ENCODE measurements around the gene DNAJC30.
"Not testable (repeated sequence)": the region's sequence is repeated elsewhere in the genome, so short reads cannot be mapped to it uniquely, and the experiment has no call there.

Gene DNAJC30

GRCh38 chr7:73718905-73719805 is 35.9 kb upstream of the DNAJC30 start, which contains the start of gene STX1A:
Gene STX1A, minus strand, starts transcription at chr7:73719669. Its CDS starts 38 bp downstream, at chr7:73719631.
- Histone ChIP-seq H3K36me3 (ENCODE audit: insufficient read depth, low read length) (no peaks in the 10 kb centered on the region), H3K4me1 (ENCODE audit: insufficient read depth, low read length) (peaks cover 45% of the 10 kb centered on the region), H3K9me3 (ENCODE audit: low read length) (no peaks in the 10 kb centered on the region), H3K27ac (ENCODE audit: low read depth, low read length) (peak within 1 kb of the TSS; percentile 76), H3K9ac (ENCODE audit: low read length) (peak within 1 kb of the TSS; percentile 49), H3K27me3 (ENCODE audit: control insufficient read depth in 1 of 2, insufficient read depth in 2 of 2, low read length in 2 of 2) (no peaks in the 10 kb centered on the region), H3K4me3 (ENCODE audit: low read depth in 1 of 2, low read length in 2 of 2) (peak within 1 kb of the TSS; percentile 70 to 99)

DNA sequence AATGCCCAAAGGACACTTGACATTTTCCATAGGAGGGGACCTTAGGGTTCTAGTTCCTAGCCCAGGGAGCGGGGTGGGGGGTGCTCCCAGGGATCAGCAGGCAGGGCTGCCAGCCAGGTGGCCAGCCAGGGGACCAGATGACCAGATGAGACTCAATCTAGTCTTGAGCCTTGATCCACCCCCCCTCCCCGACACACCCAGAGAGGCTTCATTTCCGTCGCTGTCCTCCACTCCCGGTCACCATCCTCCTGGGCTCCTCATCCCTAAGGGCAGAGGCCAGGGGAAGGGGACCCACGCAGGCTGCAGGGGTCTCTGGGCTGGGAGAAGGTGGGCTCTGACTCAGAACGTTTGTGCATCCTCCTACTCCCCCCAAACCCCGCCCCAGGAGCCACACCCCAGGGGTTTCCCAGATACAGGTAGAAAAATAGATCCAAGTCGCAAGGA is 35.2 kb upstream of the DNAJC30 start:
- Histone ChIP-seq H3K9ac (ENCODE audit: low read length) (peak overlapping the region; percentile 49), H3K27me3 (ENCODE audit: control insufficient read depth in 1 of 2, insufficient read depth in 2 of 2, low read length in 2 of 2) (no peaks in the 10 kb centered on the region), H3K4me1 (ENCODE audit: insufficient read depth, low read length) (peaks cover 45% of the 10 kb centered on the region), H3K27ac (ENCODE audit: low read depth, low read length) (peak overlapping the region; percentile 76), H3K36me3 (ENCODE audit: insufficient read depth, low read length) (no peaks in the 10 kb centered on the region), H3K9me3 (ENCODE audit: low read length) (no peaks in the 10 kb centered on the region), H3K4me3 (ENCODE audit: low read depth in 1 of 2, low read length in 2 of 2) (peak overlapping the region; percentile 70 to 99)

GRCh38 chr7:73717991-73718405 is 34.7 kb upstream of the DNAJC30 start:
- Histone ChIP-seq H3K4me1 (ENCODE audit: insufficient read depth, low read length) (peaks cover 45% of the 10 kb centered on the region), H3K36me3 (ENCODE audit: insufficient read depth, low read length) (no peaks in the 10 kb centered on the region), H3K27me3 (ENCODE audit: control insufficient read depth in 1 of 2, insufficient read depth in 2 of 2, low read length in 2 of 2) (no peaks in the 10 kb centered on the region), H3K9ac (ENCODE audit: low read length) (peak overlapping the region; percentile 49), H3K9me3 (ENCODE audit: low read length) (no peaks in the 10 kb centered on the region), H3K4me3 (ENCODE audit: low read depth in 1 of 2, low read length in 2 of 2) (peak overlapping the region; percentile 70 to 99), H3K27ac (ENCODE audit: low read depth, low read length) (peak overlapping the region; percentile 61)

DNA sequence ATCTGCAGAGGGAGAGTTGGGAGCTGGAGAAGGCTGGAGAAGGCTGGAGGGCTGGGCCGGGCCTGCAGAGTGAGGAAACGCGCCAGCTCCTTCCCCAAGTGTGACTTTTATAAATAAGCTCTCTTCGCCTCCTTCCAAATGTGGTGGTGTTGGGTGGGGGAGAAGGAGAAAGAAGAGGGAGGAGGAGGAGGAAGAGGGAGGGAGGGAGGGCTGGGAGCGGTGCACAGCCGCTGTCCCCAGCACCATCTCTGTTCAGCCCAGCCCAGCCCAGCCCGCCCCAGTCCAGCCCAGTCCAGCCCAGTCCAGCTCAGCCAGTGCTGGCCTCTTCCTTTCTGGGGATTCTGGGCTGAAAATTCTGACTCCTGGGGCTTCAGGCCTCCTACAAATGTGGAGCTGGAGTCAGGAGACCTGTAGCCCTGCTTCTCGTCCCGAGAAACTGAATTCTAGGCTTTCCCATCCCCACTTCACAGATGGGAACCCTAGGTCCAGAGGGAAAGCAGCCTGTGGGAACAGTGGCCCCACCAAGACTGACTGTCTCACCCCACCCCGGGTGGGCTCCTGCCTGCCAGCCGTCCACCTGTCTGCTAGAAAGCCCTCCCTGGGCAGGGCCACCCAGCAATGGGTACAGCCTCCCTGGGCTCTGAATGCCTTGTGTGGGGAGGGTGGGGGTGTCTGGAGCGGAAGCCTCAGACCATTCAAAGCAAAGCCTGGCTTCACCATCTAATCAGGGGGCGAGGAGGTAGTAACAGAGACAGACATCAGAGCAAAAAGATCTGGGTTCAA is 34.0 kb upstream of the DNAJC30 start:
- Histone ChIP-seq H3K27ac (ENCODE audit: low read depth, low read length) (peak overlapping the region; percentile 61), H3K4me3 (ENCODE audit: low read depth in 1 of 2, low read length in 2 of 2) (peak overlapping the region in 1 of 2 donors; percentile 70), H3K27me3 (ENCODE audit: control insufficient read depth in 1 of 2, insufficient read depth in 2 of 2, low read length in 2 of 2) (no peaks in the 10 kb centered on the region), H3K4me1 (ENCODE audit: insufficient read depth, low read length) (peaks cover 45% of the 10 kb centered on the region), H3K9ac (ENCODE audit: low read length) (peak overlapping the region; percentile 45), H3K36me3 (ENCODE audit: insufficient read depth, low read length) (no peaks in the 10 kb centered on the region), H3K9me3 (ENCODE audit: low read length) (no peaks in the 10 kb centered on the region)

GRCh38 chr7:73716318-73716890 is 33.2 kb upstream of the DNAJC30 start:
- Histone ChIP-seq H3K27me3 (ENCODE audit: control insufficient read depth in 1 of 2, insufficient read depth in 2 of 2, low read length in 2 of 2) (no peaks in the 10 kb centered on the region), H3K27ac (ENCODE audit: low read depth, low read length) (peak overlapping the region; percentile 53), H3K9me3 (ENCODE audit: low read length) (no peaks in the 10 kb centered on the region), H3K9ac (ENCODE audit: low read length) (no peak overlapping the region), H3K4me1 (ENCODE audit: insufficient read depth, low read length) (peaks cover 40% of the 10 kb centered on the region), H3K4me3 (ENCODE audit: low read depth in 1 of 2, low read length in 2 of 2) (peak overlapping the region in 1 of 2 donors; percentile 44), H3K36me3 (ENCODE audit: insufficient read depth, low read length) (no peaks in the 10 kb centered on the region)

- H3K27me3 ChIP-seq (ENCODE audit: control insufficient read depth in 1 of 2, insufficient read depth in 2 of 2, low read length in 2 of 2), result no peaks in the 10 kb centered on the region
- peak overlapping the region; percentile 53 for H3K27ac ChIP-seq (ENCODE audit: low read depth, low read length)
- no peak overlapping the region for H3K9ac ChIP-seq (ENCODE audit: low read length)
These were observed 32.5 kb upstream of the DNAJC30 start for GRCh38 chr7:73715648-73716317.

DNA sequence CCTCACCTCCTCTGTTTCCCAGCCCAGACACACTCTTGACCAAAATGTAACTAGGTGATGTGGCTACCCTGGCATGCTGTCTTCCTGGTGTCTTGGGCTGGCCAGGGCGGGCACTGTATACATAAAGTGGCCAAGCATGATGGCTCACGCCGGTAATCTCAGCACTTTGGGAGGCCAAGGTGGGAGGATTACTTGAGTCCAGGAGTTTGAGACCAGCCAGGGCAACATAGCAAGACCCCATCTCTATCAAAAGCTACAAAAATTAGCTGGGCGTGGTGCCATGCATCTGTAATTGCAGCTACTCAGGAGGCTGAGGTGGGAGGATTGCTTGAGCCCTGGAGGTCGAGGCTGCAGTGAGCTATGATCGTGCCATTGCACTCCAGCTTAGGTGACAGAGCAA is 30.1 kb upstream of the DNAJC30 start:
- not testable (repeated sequence) for H3K9me3 ChIP-seq (ENCODE audit: low read length); H3K9ac ChIP-seq (ENCODE audit: low read length); H3K4me3 ChIP-seq (ENCODE audit: low read depth in 1 of 2, low read length in 2 of 2); H3K36me3 ChIP-seq (ENCODE audit: insufficient read depth, low read length); H3K27ac ChIP-seq (ENCODE audit: low read depth, low read length); H3K27me3 ChIP-seq (ENCODE audit: control insufficient read depth in 1 of 2, insufficient read depth in 2 of 2, low read length in 2 of 2)
- peaks cover 30% of the 10 kb centered on the region for H3K4me1 ChIP-seq (ENCODE audit: insufficient read depth, low read length)

More at GRCh38 chr7:73715648-73716317, 32.5 kb upstream of the DNAJC30 start:
- no peaks in the 10 kb centered on the region for H3K9me3 ChIP-seq (ENCODE audit: low read length)
- no peaks in the 10 kb centered on the region for H3K36me3 ChIP-seq (ENCODE audit: insufficient read depth, low read length)
- H3K4me1 ChIP-seq (ENCODE audit: insufficient read depth, low read length), result peaks cover 39% of the 10 kb centered on the region
- peak overlapping the region in 1 of 2 donors; percentile 5 for H3K4me3 ChIP-seq (ENCODE audit: low read depth in 1 of 2, low read length in 2 of 2)

- Histone ChIP-seq H3K36me3 (ENCODE audit: insufficient read depth, low read length) (no peaks in the 10 kb centered on the region), H3K4me1 (ENCODE audit: insufficient read depth, low read length) (peaks cover 25% of the 10 kb centered on the region), H3K9ac (ENCODE audit: low read length) (no peak overlapping the region), H3K27me3 (ENCODE audit: control insufficient read depth in 1 of 2, insufficient read depth in 2 of 2, low read length in 2 of 2) (no peaks in the 10 kb centered on the region), H3K27ac (ENCODE audit: low read depth, low read length) (no peak overlapping the region), H3K4me3 (ENCODE audit: low read depth in 1 of 2, low read length in 2 of 2) (no peak overlapping the region), H3K9me3 (ENCODE audit: low read length) (no peaks in the 10 kb centered on the region)
These were observed 29.5 kb upstream of the DNAJC30 start for GRCh38 chr7:73712773-73713172.

DNA sequence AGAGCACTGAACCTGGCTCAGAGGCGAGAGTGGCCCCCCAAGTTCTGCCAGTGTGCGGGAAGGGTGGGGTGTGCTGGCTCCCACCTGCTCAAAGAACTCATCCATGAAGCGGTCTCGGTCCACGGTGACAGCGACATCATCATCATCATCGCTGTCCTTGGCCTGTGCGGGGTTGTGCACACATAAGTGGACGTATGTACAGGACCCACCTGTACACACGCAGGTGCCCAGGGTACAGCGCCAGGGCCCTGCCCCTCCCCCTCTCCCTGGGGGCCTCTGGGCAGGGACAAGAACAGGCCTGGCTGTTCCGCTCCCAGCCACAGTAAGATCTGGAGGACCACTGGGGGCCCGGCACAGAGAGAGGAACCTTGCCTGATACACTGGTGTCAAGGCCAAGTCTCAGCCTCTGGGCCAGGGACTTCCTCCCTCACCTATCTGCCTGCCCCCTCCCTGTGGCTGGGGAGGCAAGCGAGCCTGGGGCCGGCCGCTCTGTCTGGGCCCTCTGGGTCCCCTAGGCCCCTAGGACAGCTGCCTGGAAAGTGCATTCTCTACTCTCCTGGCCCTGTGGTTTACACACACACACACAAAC is 25.8 kb upstream of the DNAJC30 start:
- no peaks in the 10 kb centered on the region for H3K36me3 ChIP-seq (ENCODE audit: insufficient read depth, low read length)
- H3K9ac ChIP-seq (ENCODE audit: low read length), result no peak overlapping the region
- no peaks in the 10 kb centered on the region for H3K9me3 ChIP-seq (ENCODE audit: low read length)
- peaks cover 15% of the 10 kb centered on the region for H3K4me1 ChIP-seq (ENCODE audit: insufficient read depth, low read length)
- no peak overlapping the region for H3K4me3 ChIP-seq (ENCODE audit: low read depth in 1 of 2, low read length in 2 of 2)
- no peaks in the 10 kb centered on the region for H3K27me3 ChIP-seq (ENCODE audit: control insufficient read depth in 1 of 2, insufficient read depth in 2 of 2, low read length in 2 of 2)
- no peak overlapping the region for H3K27ac ChIP-seq (ENCODE audit: low read depth, low read length)

GRCh38 chr7:73707045-73707631 is 23.9 kb upstream of the DNAJC30 start:
- H3K9me3 ChIP-seq (ENCODE audit: low read length), result no peaks in the 10 kb centered on the region
- no peak overlapping the region for H3K4me3 ChIP-seq (ENCODE audit: low read depth in 1 of 2, low read length in 2 of 2)
- H3K4me1 ChIP-seq (ENCODE audit: insufficient read depth, low read length), result peaks cover 20% of the 10 kb centered on the region
- no peaks in the 10 kb centered on the region for H3K27me3 ChIP-seq (ENCODE audit: control insufficient read depth in 1 of 2, insufficient read depth in 2 of 2, low read length in 2 of 2)
- H3K9ac ChIP-seq (ENCODE audit: low read length), result no peak overlapping the region
- no peak overlapping the region for H3K27ac ChIP-seq (ENCODE audit: low read depth, low read length)
- H3K36me3 ChIP-seq (ENCODE audit: insufficient read depth, low read length), result peaks cover 4% of the 10 kb centered on the region
